Measurements from ENCODE around the gene NKX2-1.
A peak's percentile ranks its signal among the peaks of the same experiment; 100 is the strongest.

DNA sequence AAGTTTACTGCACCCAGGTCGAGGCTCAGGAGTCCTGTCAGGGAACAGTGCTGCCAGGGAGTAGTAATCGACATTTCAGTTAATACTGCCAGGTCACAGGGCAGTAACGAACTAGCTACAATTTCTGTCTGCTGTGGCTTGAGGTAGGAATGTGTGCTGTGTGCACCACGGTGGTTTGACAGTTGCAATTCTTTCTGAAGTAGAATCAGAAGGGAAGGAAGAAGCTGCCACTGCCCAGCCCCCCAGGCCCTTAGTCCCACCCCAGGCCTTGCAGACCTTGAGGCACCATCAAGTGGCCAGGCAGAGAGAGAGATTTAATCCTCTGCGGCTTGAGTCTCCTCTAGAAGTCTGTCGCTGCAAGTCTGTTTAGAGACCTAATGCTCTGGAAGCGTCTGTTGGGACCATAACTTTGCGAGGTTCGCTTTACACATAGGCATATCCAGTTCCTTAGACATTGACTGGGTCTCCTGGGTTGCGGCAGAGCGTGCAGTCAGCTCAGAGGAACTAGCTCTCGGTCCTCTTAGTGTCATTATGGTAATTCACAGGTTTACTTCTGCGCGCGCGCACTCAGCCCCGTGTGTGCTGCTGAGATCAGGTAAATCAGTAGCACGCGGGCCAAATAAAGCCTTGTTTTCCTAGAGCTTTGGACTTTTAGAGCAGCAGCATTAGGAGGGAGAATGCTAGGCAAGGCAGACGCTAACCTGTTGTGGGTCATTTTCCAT, 9.8 kb downstream of the NKX2-1 start:
- TF ChIP-seq, protein P1, sequence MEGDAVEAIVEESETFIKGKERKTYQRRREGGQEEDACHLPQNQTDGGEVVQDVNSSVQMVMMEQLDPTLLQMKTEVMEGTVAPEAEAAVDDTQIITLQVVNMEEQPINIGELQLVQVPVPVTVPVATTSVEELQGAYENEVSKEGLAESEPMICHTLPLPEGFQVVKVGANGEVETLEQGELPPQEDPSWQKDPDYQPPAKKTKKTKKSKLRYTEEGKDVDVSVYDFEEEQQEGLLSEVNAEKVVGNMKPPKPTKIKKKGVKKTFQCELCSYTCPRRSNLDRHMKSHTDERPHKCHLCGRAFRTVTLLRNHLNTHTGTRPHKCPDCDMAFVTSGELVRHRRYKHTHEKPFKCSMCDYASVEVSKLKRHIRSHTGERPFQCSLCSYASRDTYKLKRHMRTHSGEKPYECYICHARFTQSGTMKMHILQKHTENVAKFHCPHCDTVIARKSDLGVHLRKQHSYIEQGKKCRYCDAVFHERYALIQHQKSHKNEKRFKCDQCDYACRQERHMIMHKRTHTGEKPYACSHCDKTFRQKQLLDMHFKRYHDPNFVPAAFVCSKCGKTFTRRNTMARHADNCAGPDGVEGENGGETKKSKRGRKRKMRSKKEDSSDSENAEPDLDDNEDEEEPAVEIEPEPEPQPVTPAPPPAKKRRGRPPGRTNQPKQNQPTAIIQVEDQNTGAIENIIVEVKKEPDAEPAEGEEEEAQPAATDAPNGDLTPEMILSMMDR (optimal IDR thresholded peaks at IDR 0.05 in 1 of 3, IDR thresholded peaks at IDR 0.05 in 1 of 3, conservative IDR thresholded peaks at IDR 0.05 in 1 of 3; ENCODE audit: extremely low read depth in 1 of 3, insufficient read depth in 2 of 3, low read length in 3 of 3), result no peak
- peak; percentile 15 for TF ChIP-seq EZH2 (IDR thresholded peaks at IDR 0.05; ENCODE audit: low read length)
